K562 (cell line): ENCODE results near the gene CTH. TPM values are rescaled to one million over a fixed set of nuclear protein-coding genes. Genes with fewer than 3 reads are reported as not detected.

Source experiments
- ATAC-seq: fragments of 200-7000 bp; cut with Tn5 transposase; 3 replicates; pipeline ENCODE4 v1.9.1; 2020; ENCODE audit warnings: moderate library complexity
- BruUV-seq: library from RNA; stranded (reverse); fragments of 400-500 nt; replicated peaks from 2 replicates; lab custom pipeline; 2021; lab: Mats Ljungman, UMichigan
- CTCF ChIA-PET: fragments of 300-600 bp; formaldehyde crosslinking; extraction: SDS; loops from one replicate; lab custom pipeline; 2021; ENCODE audit warnings: low intra/inter-chr PET ratio; lab: Yijun Ruan, JAX
- POLR2A ChIA-PET: fragments of 300-600, 350-650 bp; sonication (Branson Sonifier 250); formaldehyde crosslinking; extraction: SDS; loops from one replicate; lab custom pipeline; 2021; ENCODE audit warnings: antibody characterized with exemption, inconsistent platforms; lab: Yijun Ruan, JAX
- DNase-seq, 4 experiments: peaks; one replicate each; pipeline versions ENCODE4 v3.0.0 to v3.0.0-alpha.2; 2011 to 2018; ENCODE audit warnings: low spot score in 3 of 4, mixed read lengths in 3 of 4; ENCODE audit errors: extremely low read depth in 1 of 4
- FAIRE-seq: peaks from 2 replicates; lab custom pipeline; 2011; peaks lifted over from hg19 to GRCh38; lab: Jason Lieb, UNC
- H2AFZ ChIP-seq: 2 replicates; pipeline ENCODE4 v1.6.0; 2011; ENCODE audit warnings: low read depth, low read length, control low read depth, inconsistent platforms
- H3K27ac ChIP-seq: fragments of 200-600 bp; 3 replicates; pipeline ENCODE4 v1.8.0; 2011; ENCODE audit warnings: low read depth, mild to moderate bottlenecking, control low read depth, inconsistent platforms, low read length, moderate library complexity, mixed read lengths; ENCODE audit errors: extremely low read depth
- H3K27me3 ChIP-seq, 2 experiments: fragments of 300-600 bp in 1 of 2; 2 replicates in 1 of 2; 3 replicates in 1 of 2; pipeline versions ENCODE4 v1.6.0 to v1.8.0; 2011; ENCODE audit warnings: inconsistent platforms in 2 of 2, low read length in 2 of 2, mild to moderate bottlenecking in 1 of 2, mixed read lengths in 1 of 2, moderate library complexity in 1 of 2; ENCODE audit not compliant: control insufficient read depth in 2 of 2, insufficient read depth in 2 of 2
- H3K36me3 ChIP-seq: fragments of 300-600 bp; 3 replicates; pipeline ENCODE4 v1.8.0; 2011; ENCODE audit warnings: mild to moderate bottlenecking, low read length, inconsistent platforms; ENCODE audit not compliant: control insufficient read depth, insufficient read depth
- H3K4me1 ChIP-seq, 2 experiments: fragments of 200-600 bp in 1 of 2; replicated peaks in 1 of 2; 2 replicates in 1 of 2; 3 replicates in 1 of 2; pipeline versions ENCODE4 v1.5.1 to v1.8.0; 2011; ENCODE audit warnings: inconsistent platforms in 2 of 2, low read length in 2 of 2, mild to moderate bottlenecking in 1 of 2, mixed read lengths in 1 of 2, moderate library complexity in 1 of 2; ENCODE audit not compliant: control insufficient read depth in 2 of 2, insufficient read depth in 2 of 2
- H3K4me2 ChIP-seq: 2 replicates; pipeline ENCODE4 v1.6.1; 2011; ENCODE audit warnings: low read length, control low read depth, inconsistent platforms, mixed read lengths; ENCODE audit not compliant: insufficient read depth
- H3K4me3 ChIP-seq: fragments of 200-600 bp; sonication (generic), shearing (Covaris generic); 2 replicates; pipeline ENCODE4 v1.5.1; 2016; ENCODE audit warnings: control low read depth, inconsistent platforms
- H3K79me2 ChIP-seq: fragments of 200-600 bp; 3 replicates; pipeline ENCODE4 v1.8.0; 2011; ENCODE audit warnings: low read length, inconsistent platforms; ENCODE audit not compliant: control insufficient read depth, insufficient read depth
- H3K9ac ChIP-seq, 2 experiments: 2 replicates each; pipeline versions ENCODE4 v1.6.0 to v1.6.1; 2011; ENCODE audit warnings: low read depth in 2 of 2, low read length in 2 of 2, control low read depth in 1 of 2, inconsistent platforms in 1 of 2, mild to moderate bottlenecking in 1 of 2, mixed read lengths in 1 of 2; ENCODE audit not compliant: insufficient read depth in 1 of 2
- H3K9me1 ChIP-seq: one replicate; pipeline ENCODE4 v1.6.0; 2011; ENCODE audit warnings: inconsistent platforms, mild to moderate bottlenecking, low read length, moderate library complexity; ENCODE audit not compliant: control insufficient read depth, insufficient read depth
- H3K9me3 ChIP-seq: replicated peaks from 2 replicates; pipeline ENCODE4 v1.5.1; 2011; ENCODE audit warnings: low read depth, low read length, inconsistent platforms; ENCODE audit not compliant: control insufficient read depth, insufficient read depth
- H4K20me1 ChIP-seq: replicated peaks from 2 replicates; pipeline ENCODE4 v1.6.1; 2011; ENCODE audit warnings: low read length, inconsistent platforms, mixed read lengths; ENCODE audit not compliant: control insufficient read depth, insufficient read depth
- ARID4B ChIP-seq: sonication (generic); formaldehyde crosslinking; IDR thresholded peaks from 2 replicates; pipeline ENCODE4 v1.8.0; 2022; ENCODE audit warnings: mild to moderate bottlenecking, missing genetic modification reagents
- ATF7 ChIP-seq: fragments of 450-650 bp; IDR thresholded peaks from 2 replicates; pipeline ENCODE4 v1.7.1; 2014; ENCODE audit warnings: mild to moderate bottlenecking, moderate library complexity
- CHCHD3 ChIP-seq: fragments of 250-450 bp; sonication (Bioruptor Pico); IDR thresholded peaks from 2 replicates; pipeline ENCODE4 v2.1.2; 2022; ENCODE audit warnings: mild to moderate bottlenecking
- ESRRB ChIP-seq: fragments of 250-450 bp; sonication (Bioruptor Pico); IDR thresholded peaks from 2 replicates; pipeline ENCODE4 v1.5.0; 2020; ENCODE audit warnings: mild to moderate bottlenecking, moderate library complexity, borderline replicate concordance
- GTF2E2 ChIP-seq: fragments of 200-800 bp; sonication (Bioruptor generic); IDR thresholded peaks from 2 replicates; pipeline ENCODE4 v1.6.1; 2016; ENCODE audit warnings: missing genetic modification characterization, missing compliant biosample characterization
- SMAD1 ChIP-seq: fragments of 150-350 bp; IDR thresholded peaks from 2 replicates; pipeline ENCODE4 v1.6.1; 2014; ENCODE audit warnings: low read length, low read depth; ENCODE audit not compliant: partially characterized antibody
- SOX6 ChIP-seq: fragments of 450-650 bp; IDR thresholded peaks from 2 replicates; pipeline ENCODE4 v1.6.1; 2014; ENCODE audit warnings: mild to moderate bottlenecking
- ZNF146 ChIP-seq: IDR thresholded peaks from one replicate; pipeline ENCODE4 v1.6.1; 2018; ENCODE audit warnings: missing compliant biosample characterization; ENCODE audit not compliant: unreplicated experiment
- ZNF175 ChIP-seq: fragments of 200-800 bp; sonication (Bioruptor generic); IDR thresholded peaks from 2 replicates; pipeline ENCODE4 v1.6.1; 2016; ENCODE audit warnings: low read depth, mild to moderate bottlenecking, missing genetic modification characterization, missing compliant biosample characterization
- ZNF217 ChIP-seq: sonication (generic); formaldehyde crosslinking; IDR thresholded peaks from 2 replicates; pipeline ENCODE4 v1.8.0; 2022; ENCODE audit warnings: mild to moderate bottlenecking, missing genetic modification reagents
- ZNF780A ChIP-seq: fragments of 250-450 bp; sonication (Bioruptor Pico); IDR thresholded peaks from 2 replicates; pipeline ENCODE4 v1.5.0; 2021; ENCODE audit warnings: mild to moderate bottlenecking
- WGBS: fragments of 100-300 bp; shearing (Covaris generic); methylation state at CpG from one replicate; pipeline ENCODE4 v1.1.6; 2016; ENCODE audit warnings: low coverage, mixed read lengths; ENCODE audit not compliant: insufficient coverage; ENCODE audit errors: missing lambda C conversion rate; 5-methylcytosine and 5-hydroxymethylcytosine counted together
- in situ Hi-C: fragments of 300-500 bp; cut with MboI; formaldehyde crosslinking; loops from 4 replicates; pipeline ENCODE4 v1.15.0; 2018; ENCODE audit warnings: inconsistent platforms, mixed read lengths
- intact Hi-C: fragments of 100-400 bp; cut with micrococcal nuclease; formaldehyde crosslinking; loops from 2 replicates; pipeline ENCODE4 v1.14.2; 2022
- polyA plus RNA-seq, 8 experiments: library from polyadenylated mRNA; depleted of rRNA in 4 of 8; stranded (reverse) in 5 of 8; unstranded in 3 of 8; fragments of >200 nt; fragmentation: Nextera tagmentation in 2 of 8; fragmentation: Illumina TruSeq in 1 of 8; extraction: Ambion mirVana in 2 of 8; extraction: Trizol in 1 of 8; gene quantifications; 2 replicates each; pipeline versions ENCODE4 v1.2.1 to v1.2.3, GENCODE V29; 2011 to 2014; ENCODE audit warnings: inconsistent platforms in 1 of 8, missing spikeins in 1 of 8
- total RNA-seq, 7 experiments: library from RNA; depleted of rRNA in 6 of 7; stranded (reverse); fragments of >200 nt in 6 of 7; fragmentation: Illumina TruSeq in 2 of 7; extraction: Trizol in 2 of 7; gene quantifications; 2 replicates each; pipeline versions ENCODE4 v1.2.1 to v1.2.3, GENCODE V29; 2011 to 2021; ENCODE audit warnings: low replicate concordance in 1 of 7
- TF ChIP-seq, protein P1 (sequence below): sonication (generic); formaldehyde crosslinking; IDR thresholded peaks from 2 replicates; pipeline ENCODE4 v1.8.0; 2022; ENCODE audit warnings: missing genetic modification reagents, mild to moderate bottlenecking, borderline replicate concordance
- TF ChIP-seq, protein P2 (sequence below): fragments of 450-650 bp; IDR thresholded peaks from one replicate; pipeline ENCODE4 v1.6.1; 2018; ENCODE audit warnings: mild to moderate bottlenecking, moderate library complexity; ENCODE audit not compliant: partially characterized antibody

CTH gene
- total and polyA plus RNA-seq, 9 of the 15 experiments (the other 6 are each of a cell fraction or from before 2014, with no cell fraction given): 8.0 to 54.4 (median 30.9) TPM

DNA sequence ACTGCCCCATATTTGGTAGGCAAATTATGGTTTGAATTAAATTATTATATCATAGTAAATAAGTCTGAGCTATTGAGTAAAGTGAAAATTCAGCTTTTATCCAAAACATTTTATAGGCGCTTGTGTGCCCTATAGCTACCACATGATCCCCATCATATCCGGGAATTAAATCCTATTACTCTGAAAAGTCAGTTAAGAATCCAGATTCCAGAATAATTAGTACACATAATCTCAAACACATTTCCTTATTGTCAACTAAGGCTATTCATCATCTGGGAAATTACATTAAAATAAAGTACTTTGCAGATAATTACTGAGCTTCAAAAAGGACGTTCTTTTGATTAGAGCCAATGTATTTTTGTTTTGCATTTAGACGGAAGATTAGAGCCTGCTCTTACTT, 72.3 kb downstream of the CTH start:
- Histone ChIP-seq H3K79me2 (no peaks in the 10 kb centered on the region), H3K36me3 (no peaks in the 10 kb centered on the region), H3K4me2 (no peak overlapping the region), H3K9me3 (no peaks in the 10 kb centered on the region), H3K27ac (no peak overlapping the region), H3K9me1 (no peaks in the 10 kb centered on the region), H3K4me1 (no peaks in the 10 kb centered on the region), H3K4me3 (no peak overlapping the region), H2AFZ (no peak overlapping the region), H3K9ac (no peak overlapping the region), H4K20me1 (no peaks in the 10 kb centered on the region), H3K27me3 (no peaks in the 10 kb centered on the region)
- intact Hi-C loops (loop anchor here (10.0 kb wide), 1 partner anchor 159 kb away; no protein-coding TSS in a partner anchor), in situ Hi-C loops (loop anchor here (10.0 kb wide), 2 partner anchors 349 to 449 kb away; no protein-coding TSS in a partner anchor)
- ATAC-seq (no peak), FAIRE-seq (no peak), DNase-seq (no peak)
- POLR2A ChIA-PET: interaction anchor here (2.0 kb wide), 1 partner anchor 14 kb away, joined by 4 read pairs; no protein-coding TSS in a partner anchor
- CTCF ChIA-PET: no interaction called here
- WGBS: 43% methylated on average over 4 of the region's 4 CpGs
- BruUV-seq: no TSS peak
- TF ChIP-seq ZNF146 (CRISPR knock-in tag) (no peak), ZNF780A (no peak), ARID4B (CRISPR knock-in tag) (no peak), ZNF175 (CRISPR knock-in tag) (no peak), GTF2E2 (tag) (no peak), SMAD1 (no peak), ZNF217 (CRISPR knock-in tag) (no peak), CHCHD3 (CRISPR knock-in tag) (no peak), SOX6 (no peak), ATF7 (no peak), ESRRB (CRISPR knock-in tag) (no peak)
- TF ChIP-seq, protein P1, sequence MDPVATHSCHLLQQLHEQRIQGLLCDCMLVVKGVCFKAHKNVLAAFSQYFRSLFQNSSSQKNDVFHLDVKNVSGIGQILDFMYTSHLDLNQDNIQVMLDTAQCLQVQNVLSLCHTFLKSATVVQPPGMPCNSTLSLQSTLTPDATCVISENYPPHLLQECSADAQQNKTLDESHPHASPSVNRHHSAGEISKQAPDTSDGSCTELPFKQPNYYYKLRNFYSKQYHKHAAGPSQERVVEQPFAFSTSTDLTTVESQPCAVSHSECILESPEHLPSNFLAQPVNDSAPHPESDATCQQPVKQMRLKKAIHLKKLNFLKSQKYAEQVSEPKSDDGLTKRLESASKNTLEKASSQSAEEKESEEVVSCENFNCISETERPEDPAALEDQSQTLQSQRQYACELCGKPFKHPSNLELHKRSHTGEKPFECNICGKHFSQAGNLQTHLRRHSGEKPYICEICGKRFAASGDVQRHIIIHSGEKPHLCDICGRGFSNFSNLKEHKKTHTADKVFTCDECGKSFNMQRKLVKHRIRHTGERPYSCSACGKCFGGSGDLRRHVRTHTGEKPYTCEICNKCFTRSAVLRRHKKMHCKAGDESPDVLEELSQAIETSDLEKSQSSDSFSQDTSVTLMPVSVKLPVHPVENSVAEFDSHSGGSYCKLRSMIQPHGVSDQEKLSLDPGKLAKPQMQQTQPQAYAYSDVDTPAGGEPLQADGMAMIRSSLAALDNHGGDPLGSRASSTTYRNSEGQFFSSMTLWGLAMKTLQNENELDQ (CRISPR knock-in tag): no peak
- TF ChIP-seq, protein P2, sequence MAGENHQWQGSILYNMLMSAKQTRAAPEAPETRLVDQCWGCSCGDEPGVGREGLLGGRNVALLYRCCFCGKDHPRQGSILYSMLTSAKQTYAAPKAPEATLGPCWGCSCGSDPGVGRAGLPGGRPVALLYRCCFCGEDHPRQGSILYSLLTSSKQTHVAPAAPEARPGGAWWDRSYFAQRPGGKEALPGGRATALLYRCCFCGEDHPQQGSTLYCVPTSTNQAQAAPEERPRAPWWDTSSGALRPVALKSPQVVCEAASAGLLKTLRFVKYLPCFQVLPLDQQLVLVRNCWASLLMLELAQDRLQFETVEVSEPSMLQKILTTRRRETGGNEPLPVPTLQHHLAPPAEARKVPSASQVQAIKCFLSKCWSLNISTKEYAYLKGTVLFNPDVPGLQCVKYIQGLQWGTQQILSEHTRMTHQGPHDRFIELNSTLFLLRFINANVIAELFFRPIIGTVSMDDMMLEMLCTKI: no peak
